GM12874 (cell line): ENCODE measurements around the gene DPP3.

Source experiments
- TF ChIP-seq, protein P1 (sequence below): IDR thresholded peaks from 2 replicates; pipeline ENCODE4 v1.5.1; 2011; ENCODE audit warnings: low read depth, mild to moderate bottlenecking, control low read depth, low read length, moderate library complexity; ENCODE audit not compliant: insufficient read depth

DPP3 gene

DNA sequence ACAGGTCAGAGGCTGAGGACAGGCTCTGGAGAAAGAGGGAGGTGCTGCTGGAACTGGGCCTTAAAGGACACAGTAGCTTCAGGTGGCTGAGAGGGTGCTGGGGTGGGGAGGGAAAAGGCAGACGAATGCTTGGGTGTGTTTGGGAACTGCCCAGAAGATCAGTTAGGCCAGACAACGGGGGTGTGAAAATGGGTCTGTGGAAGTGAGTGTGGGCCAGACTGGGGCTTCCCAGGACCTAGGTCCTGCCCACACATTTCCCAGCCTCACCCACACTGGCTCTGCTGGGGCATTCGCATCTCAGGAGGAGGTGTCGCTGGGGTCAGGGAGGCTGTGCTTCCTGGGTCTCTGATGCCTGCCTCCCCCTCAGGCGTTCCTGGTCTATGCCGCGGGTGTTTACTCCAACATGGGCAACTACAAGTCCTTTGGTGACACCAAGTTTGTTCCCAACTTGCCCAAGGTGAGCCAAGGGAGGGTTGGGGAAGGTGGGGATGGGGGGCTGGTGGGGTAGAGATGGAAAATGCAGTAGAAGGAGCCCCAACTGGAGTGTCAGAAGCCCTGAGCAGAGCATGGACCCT is 4.7 kb downstream of the DPP3 start:
- TF ChIP-seq, protein P1, sequence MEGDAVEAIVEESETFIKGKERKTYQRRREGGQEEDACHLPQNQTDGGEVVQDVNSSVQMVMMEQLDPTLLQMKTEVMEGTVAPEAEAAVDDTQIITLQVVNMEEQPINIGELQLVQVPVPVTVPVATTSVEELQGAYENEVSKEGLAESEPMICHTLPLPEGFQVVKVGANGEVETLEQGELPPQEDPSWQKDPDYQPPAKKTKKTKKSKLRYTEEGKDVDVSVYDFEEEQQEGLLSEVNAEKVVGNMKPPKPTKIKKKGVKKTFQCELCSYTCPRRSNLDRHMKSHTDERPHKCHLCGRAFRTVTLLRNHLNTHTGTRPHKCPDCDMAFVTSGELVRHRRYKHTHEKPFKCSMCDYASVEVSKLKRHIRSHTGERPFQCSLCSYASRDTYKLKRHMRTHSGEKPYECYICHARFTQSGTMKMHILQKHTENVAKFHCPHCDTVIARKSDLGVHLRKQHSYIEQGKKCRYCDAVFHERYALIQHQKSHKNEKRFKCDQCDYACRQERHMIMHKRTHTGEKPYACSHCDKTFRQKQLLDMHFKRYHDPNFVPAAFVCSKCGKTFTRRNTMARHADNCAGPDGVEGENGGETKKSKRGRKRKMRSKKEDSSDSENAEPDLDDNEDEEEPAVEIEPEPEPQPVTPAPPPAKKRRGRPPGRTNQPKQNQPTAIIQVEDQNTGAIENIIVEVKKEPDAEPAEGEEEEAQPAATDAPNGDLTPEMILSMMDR, result no peak

DNA sequence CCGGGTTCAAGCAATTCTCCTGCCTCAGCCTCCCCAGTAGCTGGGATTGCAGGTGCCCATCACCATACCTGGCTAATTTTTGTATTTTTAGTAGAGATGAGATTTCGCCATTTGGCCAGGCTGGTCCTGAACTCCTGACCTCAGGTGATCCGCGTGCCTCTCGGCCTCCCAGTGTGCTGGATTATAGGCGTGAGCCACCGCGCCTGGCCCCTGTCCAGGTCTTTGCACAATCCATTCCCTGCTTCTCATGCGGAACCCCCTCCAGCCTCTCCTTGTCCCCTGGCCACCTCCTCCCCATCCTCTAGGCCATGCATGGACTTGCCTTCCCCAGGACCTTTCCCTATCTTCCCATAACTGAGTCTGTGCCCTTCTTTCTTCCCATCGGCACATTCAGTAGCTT is 8.7 kb downstream of the DPP3 start:
- TF ChIP-seq, protein P1, result no peak

DNA sequence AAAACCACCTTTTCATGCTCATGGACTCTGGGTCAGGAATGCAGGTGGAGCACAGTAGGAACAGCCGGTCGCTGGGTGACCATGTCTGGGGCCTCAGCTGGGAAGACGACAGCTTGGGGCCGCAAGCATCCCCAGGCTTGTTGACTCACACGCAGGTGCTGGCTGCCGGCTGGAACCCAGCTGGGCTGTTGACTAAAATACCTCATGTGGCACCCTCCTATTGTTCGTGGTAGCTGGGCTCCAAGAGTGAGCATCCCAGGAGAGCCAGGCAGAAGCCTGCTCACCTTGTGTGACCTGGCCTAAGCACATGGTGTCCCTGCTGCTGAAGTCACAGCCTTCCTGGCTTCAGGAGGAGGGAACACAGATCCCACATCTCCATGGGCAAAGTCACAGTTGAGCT is 9.4 kb downstream of the DPP3 start:
- TF ChIP-seq, protein P1, result no peak

DNA sequence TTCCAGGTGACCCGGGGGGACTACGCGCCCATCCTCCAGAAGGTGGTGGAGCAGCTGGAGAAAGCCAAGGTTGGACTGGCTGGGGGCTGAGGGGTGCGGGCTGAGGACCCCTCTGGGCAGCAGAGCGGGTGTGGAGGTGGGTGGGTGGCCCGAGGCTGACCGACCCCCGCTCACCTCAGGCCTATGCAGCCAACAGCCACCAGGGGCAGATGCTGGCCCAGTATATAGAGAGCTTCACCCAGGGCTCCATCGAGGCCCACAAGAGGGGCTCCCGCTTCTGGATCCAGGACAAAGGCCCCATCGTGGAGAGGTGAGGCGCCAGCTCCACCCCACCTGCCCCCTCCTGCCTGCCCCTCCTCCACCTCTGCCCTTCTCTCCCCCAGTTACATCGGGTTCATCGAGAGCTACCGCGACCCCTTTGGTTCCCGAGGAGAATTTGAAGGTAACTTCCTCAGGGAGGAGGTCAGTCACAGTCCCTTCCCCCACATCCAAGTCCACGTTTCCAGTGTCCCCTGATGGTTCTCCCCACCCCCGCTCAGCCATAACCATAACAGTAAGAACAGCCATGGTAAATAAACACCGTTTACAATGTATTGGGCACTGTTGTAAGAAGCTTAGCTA is 11.2 kb downstream of the DPP3 start:
- TF ChIP-seq, protein P1, result peak; percentile 52; the same call in 1 of the 2 replicates

DNA sequence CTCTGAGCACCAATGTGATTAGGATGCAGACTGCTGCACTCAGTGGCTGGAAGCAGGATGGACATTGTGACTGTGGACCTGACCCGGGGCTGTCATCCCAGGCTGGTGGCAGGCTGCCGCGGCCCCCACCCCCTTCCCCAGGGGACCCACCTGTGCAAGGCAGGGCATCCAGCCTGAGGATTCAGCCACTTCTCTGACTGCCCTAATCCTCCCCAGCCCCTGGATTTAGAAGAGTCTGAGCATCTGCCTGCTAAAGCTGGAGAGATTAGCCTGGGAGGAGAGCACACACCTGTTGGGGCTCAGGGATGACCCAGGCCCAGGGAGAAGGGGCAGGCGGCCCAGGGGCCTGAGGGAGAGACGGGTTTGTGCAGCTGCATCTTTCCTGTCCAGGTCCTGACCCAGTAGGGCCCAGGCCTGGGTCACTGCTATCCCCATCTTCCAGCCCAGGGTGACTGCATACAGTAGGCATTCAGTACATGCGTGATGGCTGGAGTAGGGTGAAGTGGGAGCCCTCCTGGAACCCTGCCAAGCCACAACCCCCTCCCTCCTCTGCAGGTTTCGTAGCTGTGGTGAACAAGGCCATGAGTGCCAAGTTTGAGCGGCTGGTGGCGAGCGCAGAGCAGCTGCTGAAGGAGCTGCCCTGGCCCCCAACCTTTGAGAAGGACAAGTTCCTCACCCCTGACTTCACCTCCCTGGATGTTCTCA is 12.1 kb downstream of the DPP3 start:
- TF ChIP-seq, protein P1, result no peak

DNA sequence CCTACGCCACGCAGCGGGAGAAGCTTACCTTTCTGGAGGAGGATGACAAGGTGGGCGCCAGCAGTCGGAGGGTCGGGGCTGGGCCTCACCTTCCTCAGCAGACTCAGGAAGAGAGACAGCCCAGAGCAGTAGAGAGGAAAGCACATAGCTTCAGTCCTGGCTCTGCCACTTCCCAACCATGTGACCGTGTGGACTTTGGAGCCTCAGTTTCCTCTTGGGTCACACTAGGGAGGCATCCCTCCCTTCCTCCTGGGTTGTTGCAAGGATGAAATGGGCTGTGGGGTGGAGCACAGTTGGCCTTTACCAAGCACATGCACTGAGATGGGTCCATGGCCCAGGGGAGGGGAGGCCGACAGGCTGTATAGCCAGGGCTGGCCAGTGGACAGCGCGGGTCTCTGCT is 12.9 kb downstream of the DPP3 start:
- TF ChIP-seq, protein P1, result no peak

DNA sequence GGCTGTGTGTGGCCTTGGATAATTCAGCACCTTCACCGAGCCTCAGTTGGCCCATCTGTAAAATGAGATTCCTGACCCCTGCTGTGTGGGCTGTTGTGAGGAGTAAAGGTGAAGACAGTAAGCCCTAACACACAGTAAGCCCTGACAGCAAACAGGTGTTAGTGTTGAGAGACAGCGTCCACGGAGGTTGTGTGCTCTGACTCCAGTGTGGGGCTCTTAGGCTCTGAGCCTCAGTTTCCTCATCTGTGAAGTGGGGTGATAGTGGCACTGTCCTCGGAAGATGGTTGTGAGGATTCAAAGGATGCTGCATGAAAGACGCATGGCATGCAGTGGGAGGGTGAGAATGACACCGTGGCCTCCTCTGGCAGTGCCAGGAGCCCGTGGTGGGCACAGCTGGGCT is 14.2 kb downstream of the DPP3 start:
- TF ChIP-seq, protein P1, result no peak
